ENCODE results near the gene SMCO3. TPM values are rescaled to one million over a fixed set of nuclear protein-coding genes. Genes with fewer than 3 reads are reported as not detected.
"Not testable (repeated sequence)": the region's sequence is repeated elsewhere in the genome, so short reads cannot be mapped to it uniquely, and the experiment has no call there.

The SMCO3 gene
- total and polyA plus RNA-seq, 7 donors, result 0.04 to 0.05 TPM; not detected in 5

- intact Hi-C loops (cut with DNase I), result no loop called here
- ATAC-seq, result no peak
- Histone ChIP-seq H3K9me3 (peaks cover 3% of the 10 kb centered on the region), H3K4me1 (peaks cover 12% of the 10 kb centered on the region), H3K27ac (no peak overlapping the region), H3K27me3 (ENCODE audit: insufficient read depth in 3 of 3, low read length in 2 of 3) (no peaks in the 10 kb centered on the region), H3K4me3 (no peak overlapping the region), H3K36me3 (ENCODE audit: insufficient read depth in 1 of 2, low read depth in 1 of 2) (peaks cover 0 to 8% of the 10 kb centered on the region in 2 donors)
- TF ChIP-seq CTCF (IDR thresholded peaks at IDR 0.05), result no peak
- DNase-seq, result no peak
- WGBS, 3 donors, result 82 to 90% (median 87%) methylated on average over 3 of the region's 3 CpGs
Observed at GRCh38 chr12:14766649-14767215, 47.2 kb downstream of the SMCO3 start.

DNA sequence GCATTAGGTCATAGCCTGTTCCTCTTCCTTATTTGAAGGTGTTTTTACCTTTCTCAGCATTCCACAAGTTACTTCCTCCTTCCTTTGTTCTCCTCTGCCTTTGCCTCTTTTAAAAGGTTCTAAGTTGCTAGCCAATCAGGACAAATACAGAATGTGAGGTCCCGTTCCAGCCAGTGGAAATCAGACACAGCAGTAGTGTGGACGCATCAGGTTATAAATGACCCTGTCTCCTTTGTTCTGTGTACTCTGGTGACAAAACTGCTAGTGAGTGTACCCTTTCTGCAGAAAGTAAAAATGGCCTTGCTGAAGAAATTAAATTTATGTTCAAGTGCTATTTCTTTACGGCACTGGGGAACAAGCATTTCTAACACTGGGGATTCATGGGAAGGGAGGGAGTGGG, 48.0 kb downstream of the SMCO3 start:
- WGBS, 3 donors, result 88 to 97% (median 89%) methylated on average over 3 of the region's 3 CpGs
- ATAC-seq; intact Hi-C loops (cut with DNase I): not testable (repeated sequence)

GRCh38 chr12:14765398-14765797, 48.6 kb downstream of the SMCO3 start:
- peaks cover 3% of the 10 kb centered on the region for H3K9me3 ChIP-seq
- no peak overlapping the region for H3K4me3 ChIP-seq
- H3K27me3 ChIP-seq (ENCODE audit: insufficient read depth in 3 of 3, low read length in 2 of 3), result no peaks in the 10 kb centered on the region
- peaks cover 0 to 10% of the 10 kb centered on the region in 2 donors for H3K36me3 ChIP-seq (ENCODE audit: insufficient read depth in 1 of 2, low read depth in 1 of 2)
- 92 to 97% (median 97%) methylated on average over 2 of the region's 2 CpGs for WGBS, 3 donors
- peaks cover 12% of the 10 kb centered on the region for H3K4me1 ChIP-seq
- DNase-seq (no peak), ATAC-seq (no peak)
- no peak for TF ChIP-seq CTCF (IDR thresholded peaks at IDR 0.05)
- intact Hi-C loops (cut with DNase I), result no loop called here
- no peak overlapping the region for H3K27ac ChIP-seq

More for the DNA sequence above, 48.0 kb downstream of the SMCO3 start:
- not testable (repeated sequence) for H3K36me3 ChIP-seq (ENCODE audit: insufficient read depth in 1 of 2, low read depth in 1 of 2); H3K27me3 ChIP-seq (ENCODE audit: insufficient read depth in 3 of 3, low read length in 2 of 3); H3K9me3 ChIP-seq; H3K27ac ChIP-seq; H3K4me3 ChIP-seq; DNase-seq
- H3K4me1 ChIP-seq, result peaks cover 12% of the 10 kb centered on the region

GRCh38 chr12:14759711-14760280, 54.2 kb downstream of the SMCO3 start:
- H3K36me3 ChIP-seq (ENCODE audit: insufficient read depth in 1 of 2, low read depth in 1 of 2); H3K27me3 ChIP-seq (ENCODE audit: insufficient read depth in 3 of 3, low read length in 2 of 3); H3K4me3 ChIP-seq; H3K9me3 ChIP-seq; intact Hi-C loops (cut with DNase I); ATAC-seq; H3K27ac ChIP-seq; H3K4me1 ChIP-seq; DNase-seq: not testable (repeated sequence)
- WGBS, 3 donors, result 80 to 96% (median 94%) methylated on average over 6 of the region's 6 CpGs

DNA sequence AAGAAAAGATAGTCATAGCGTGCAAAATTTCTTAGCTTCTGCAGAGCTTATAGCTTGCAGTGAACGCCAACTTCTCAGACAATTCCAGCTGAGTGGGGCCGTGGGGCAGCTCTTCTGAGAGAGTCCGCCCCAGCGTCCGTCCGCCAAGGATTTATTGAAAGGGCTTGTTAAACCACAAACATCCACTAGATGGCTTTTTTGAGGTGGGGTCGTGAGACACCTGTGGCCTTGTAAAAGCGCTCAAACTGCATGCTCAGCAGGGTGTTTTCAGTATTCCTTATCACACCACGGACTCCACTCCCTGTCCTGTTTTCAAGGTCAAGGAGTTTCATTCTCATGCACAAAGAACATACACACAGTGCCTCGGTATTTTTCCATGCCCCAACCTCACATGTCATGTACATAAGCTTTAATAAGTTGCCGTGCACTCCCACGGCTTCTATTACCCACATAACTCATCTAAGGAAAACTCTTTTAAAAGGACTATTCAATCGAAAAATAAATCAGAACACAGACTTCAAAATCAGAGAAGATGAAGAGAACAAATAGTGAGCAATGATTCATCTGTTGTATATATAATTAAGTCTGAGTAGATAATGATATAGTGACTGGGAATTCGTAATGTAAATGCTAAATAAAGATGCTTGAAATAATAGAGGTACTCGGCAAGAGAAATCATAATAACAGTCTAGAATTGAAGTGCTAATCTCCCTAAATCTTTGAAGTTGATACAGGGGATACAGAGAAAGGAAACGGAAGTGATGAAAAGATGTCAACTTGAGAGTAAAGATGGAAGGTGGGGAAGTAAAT, 57.4 kb downstream of the SMCO3 start:
- WGBS, 3 donors, result 46 to 53% (median 49%) methylated on average over 17 of the region's 17 CpGs
- H3K36me3 ChIP-seq (ENCODE audit: insufficient read depth in 1 of 2, low read depth in 1 of 2), result peaks cover 0 to under 1% of the 10 kb centered on the region in 2 donors
- no peak for ATAC-seq
- H3K27me3 ChIP-seq (ENCODE audit: insufficient read depth in 3 of 3, low read length in 2 of 3), result no peaks in the 10 kb centered on the region
- no peak for DNase-seq
- no peak overlapping the region for H3K4me3 ChIP-seq
- H3K9me3 ChIP-seq, result no peaks in the 10 kb centered on the region
- no peak for TF ChIP-seq CTCF (IDR thresholded peaks at IDR 0.05)
- no peaks in the 10 kb centered on the region for H3K4me1 ChIP-seq
- H3K27ac ChIP-seq, result no peak overlapping the region
- intact Hi-C loops (cut with DNase I), result no loop called here

Other genes with a start within 250 kb of the SMCO3 start
- gene PLBD1, start 246.3 kb downstream of the SMCO3 start, total RNA-seq, result 10 to 100 TPM in 1 of 4 donors, 1 to 10 TPM in 3; 6.5 to 10.6 (median 8.9) TPM
- 1 to 10 TPM; 3.7 to 5.6 (median 4.4) TPM for gene PLBD1, start 246.3 kb downstream of the SMCO3 start, polyA plus RNA-seq
- under 1 TPM in 1 of 4 donors, not detected in 3; 0.11 TPM for gene GUCY2C, start 117.6 kb downstream of the SMCO3 start, total RNA-seq
- gene GUCY2C, start 117.6 kb downstream of the SMCO3 start, polyA plus RNA-seq, result under 1 TPM in 1 of 3 donors, not detected in 2; 0.13 TPM
- 10 to 100 TPM; 34.6 to 68.0 (median 58.3) TPM for gene WBP11, start 10.7 kb downstream of the SMCO3 start, total RNA-seq
- gene WBP11, start 10.7 kb downstream of the SMCO3 start, polyA plus RNA-seq, result 10 to 100 TPM; 22.7 to 48.7 (median 43.0) TPM
- 1 to 10 TPM in 3 of 4 donors, under 1 TPM in 1; 0.78 to 2.3 (median 1.6) TPM for gene C12orf60, start 10.5 kb downstream of the SMCO3 start, total RNA-seq
- 1 to 10 TPM in 2 of 3 donors, under 1 TPM in 1; 0.49 to 4.0 (median 1.8) TPM for gene C12orf60, start 10.5 kb downstream of the SMCO3 start, polyA plus RNA-seq
- gene ART4, start 29.3 kb upstream of the SMCO3 start, total RNA-seq, result under 1 TPM in 2 of 4 donors, not detected in 2; 0.17 to 0.19 TPM
- under 1 TPM; 0.14 to 0.39 (median 0.17) TPM for gene ART4, start 29.3 kb upstream of the SMCO3 start, polyA plus RNA-seq
- gene MGP, start 71.7 kb upstream of the SMCO3 start, total RNA-seq, result 100 to 1,000 TPM in 1 of 4 donors, 10 to 100 TPM in 3; 60.2 to 159 (median 82.0) TPM
- 10 to 100 TPM; 57.3 to 83.5 (median 57.5) TPM for gene MGP, start 71.7 kb upstream of the SMCO3 start, polyA plus RNA-seq
- under 1 TPM in 3 of 4 donors, not detected in 1; 0.17 to 0.42 (median 0.24) TPM for gene ERP27, start 124.4 kb upstream of the SMCO3 start, total RNA-seq
- under 1 TPM; 0.05 to 0.09 (median 0.08) TPM for gene ERP27, start 124.4 kb upstream of the SMCO3 start, polyA plus RNA-seq
- gene ARHGDIB, start 147.4 kb upstream of the SMCO3 start, total RNA-seq, result 10 to 100 TPM; 27.1 to 41.4 (median 29.9) TPM
- 10 to 100 TPM; 23.9 to 44.0 (median 39.4) TPM for gene ARHGDIB, start 147.4 kb upstream of the SMCO3 start, polyA plus RNA-seq
- not detected for gene PDE6H, start 158.9 kb upstream of the SMCO3 start, total RNA-seq
- gene PDE6H, start 158.9 kb upstream of the SMCO3 start, polyA plus RNA-seq, result not detected

Measured in psoas muscle (tissue), 8 donors.